ENCODE data around the gene RWDD2A. TPM values are rescaled to one million over a fixed set of nuclear protein-coding genes. Genes with fewer than 3 reads are reported as not detected.
A peak's percentile ranks its signal among the peaks of the same experiment; 100 is the strongest.

The RWDD2A gene
- total RNA-seq, result 1 to 10 TPM; 3.7 to 4.0 TPM

- peak; percentile 93 for DNase-seq (ENCODE audit: low spot score)
- Histone ChIP-seq H3K27ac (peak within 1 kb of the TSS; percentile 91 to 93), H3K4me3 (peak within 1 kb of the TSS; percentile 94 to 100), H3K4me1 (peaks cover 0 to 16% of the 10 kb centered on the region in 2 donors), H3K9me3 (no peaks in the 10 kb centered on the region), H3K36me3 (peaks cover 15% of the 10 kb centered on the region), H3K27me3 (no peaks in the 10 kb centered on the region)
- peak in 1 of 2 donors; percentile 15 for TF ChIP-seq CTCF (IDR thresholded peaks at IDR 0.05)
Measured at GRCh38 chr6:83192871-83193746, at the start of gene RWDD2A, which contains the start of gene PGM3. Gene RWDD2A (plus strand): TSS chr6:83193357. CDS start chr6:83194452, 1,095 bp downstream. Gene PGM3 (minus strand): TSS chr6:83193265. CDS start chr6:83191012, 2,253 bp downstream.

DNA sequence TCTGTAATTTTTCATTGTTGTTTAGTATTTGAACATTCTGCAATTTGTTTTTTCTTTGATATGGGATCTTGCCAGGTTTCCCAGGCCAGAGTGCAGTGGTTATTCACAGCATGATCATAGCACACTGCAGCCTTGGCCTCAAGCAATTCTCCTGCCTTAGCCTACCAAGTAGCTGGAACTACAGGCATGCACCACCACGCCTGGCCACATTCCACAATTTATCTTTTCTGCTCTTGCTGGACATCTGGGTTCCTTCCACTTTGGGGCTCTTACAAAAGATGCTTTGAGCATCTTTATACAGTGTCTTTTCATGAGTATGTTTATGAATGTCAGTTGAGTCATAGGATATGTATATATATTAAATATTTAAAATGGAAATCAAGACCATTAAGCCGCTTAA lies 42.0 kb upstream of the RWDD2A start:
- no peak for TF ChIP-seq CTCF (IDR thresholded peaks at IDR 0.05)
- Histone ChIP-seq H3K36me3 (peaks cover 33% of the 10 kb centered on the region), H3K9me3 (no peaks in the 10 kb centered on the region), H3K27ac (no peak overlapping the region), H3K4me3 (no peak overlapping the region), H3K4me1 (no peaks in the 10 kb centered on the region), H3K27me3 (no peaks in the 10 kb centered on the region)
- no peak for DNase-seq (ENCODE audit: low spot score)

DNA sequence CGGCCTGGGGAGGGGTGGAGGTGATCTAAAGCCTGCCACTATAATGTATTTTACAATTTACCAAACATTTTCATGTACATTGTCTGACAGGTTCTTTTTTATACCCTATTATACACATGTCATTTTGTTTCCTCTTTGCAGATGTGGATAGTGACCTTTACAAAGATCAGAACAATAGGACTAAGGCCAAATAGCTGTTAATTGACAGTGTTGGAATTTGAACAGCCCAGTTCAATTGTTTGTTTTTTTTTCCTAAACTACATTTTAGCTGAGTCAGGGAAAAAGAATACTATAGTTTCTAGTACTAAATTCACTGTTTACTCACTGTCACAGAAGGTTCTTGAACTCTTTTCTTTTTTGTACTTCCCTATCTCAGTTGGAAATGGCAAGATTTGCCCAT lies 40.2 kb upstream of the RWDD2A start:
- H3K27me3 ChIP-seq, result no peaks in the 10 kb centered on the region
- no peak for TF ChIP-seq CTCF (IDR thresholded peaks at IDR 0.05)
- no peak for DNase-seq (ENCODE audit: low spot score)
- peaks cover 29% of the 10 kb centered on the region for H3K36me3 ChIP-seq
- no peak overlapping the region for H3K27ac ChIP-seq
- H3K4me3 ChIP-seq, result no peak overlapping the region
- no peaks in the 10 kb centered on the region for H3K4me1 ChIP-seq
- no peaks in the 10 kb centered on the region for H3K9me3 ChIP-seq

DNA sequence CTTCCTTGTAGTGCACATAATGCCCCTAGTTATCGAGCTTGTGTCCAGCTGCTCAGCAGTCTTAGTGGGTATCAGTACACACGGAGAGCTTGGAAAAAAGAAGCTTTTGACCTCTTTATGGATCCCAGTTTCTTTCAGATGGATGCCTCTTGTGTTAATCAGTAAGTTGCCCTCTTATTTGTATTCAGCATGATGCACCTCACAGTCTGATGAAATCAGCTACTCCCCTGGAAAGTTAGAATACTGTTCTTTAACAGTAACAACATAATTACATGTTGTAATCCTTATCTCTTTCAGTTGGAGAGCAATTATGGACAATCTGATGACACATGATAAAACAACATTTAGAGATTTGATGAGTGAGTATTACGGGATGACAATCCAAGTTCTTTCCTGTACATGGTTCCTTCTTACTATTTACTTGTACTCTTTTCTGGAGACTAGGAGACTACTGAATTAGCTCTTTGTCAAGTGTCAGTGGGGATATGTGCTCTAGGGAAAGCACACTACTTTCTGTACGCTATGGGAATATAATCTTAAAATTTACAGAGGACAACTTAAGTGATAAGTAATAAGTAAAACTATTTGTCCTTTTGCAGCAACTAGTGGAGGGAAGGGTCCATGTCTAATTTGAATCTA lies 39.2 kb upstream of the RWDD2A start:
- DNase-seq (ENCODE audit: low spot score), result no peak
- H3K36me3 ChIP-seq, result peaks cover 33% of the 10 kb centered on the region
- no peak for TF ChIP-seq CTCF (IDR thresholded peaks at IDR 0.05)

GRCh38 chr6:83155794-83156193 lies 37.4 kb upstream of the RWDD2A start:
- no peak overlapping the region for H3K4me3 ChIP-seq

More for the DNA sequence above, 39.2 kb upstream of the RWDD2A start:
- Histone ChIP-seq H3K27ac (no peak overlapping the region), H3K27me3 (no peaks in the 10 kb centered on the region), H3K4me1 (no peaks in the 10 kb centered on the region), H3K9me3 (no peaks in the 10 kb centered on the region), H3K4me3 (no peak overlapping the region)

More at GRCh38 chr6:83155794-83156193, 37.4 kb upstream of the RWDD2A start:
- H3K9me3 ChIP-seq, result no peaks in the 10 kb centered on the region
- H3K27ac ChIP-seq, result peak overlapping the region; percentile 44 to 51
- H3K27me3 ChIP-seq, result no peaks in the 10 kb centered on the region
- peaks cover 44% of the 10 kb centered on the region for H3K36me3 ChIP-seq
- peaks cover 0 to 5% of the 10 kb centered on the region in 2 donors for H3K4me1 ChIP-seq
- no peak for TF ChIP-seq CTCF (IDR thresholded peaks at IDR 0.05)
- DNase-seq (ENCODE audit: low spot score), result no peak
